ENCODE data around the gene SFI1. TPM values are rescaled to one million over a fixed set of nuclear protein-coding genes. Genes with fewer than 3 reads are reported as not detected.

SFI1 gene
- polyA plus RNA-seq, 3 donors, result 24.0 to 46.7 (median 26.7) TPM

- DNase-seq (ENCODE audit: extremely low read depth in 1 of 11, low read depth in 9 of 11, low spot score in 4 of 11), result no peak
These were observed 108.7 kb downstream of the SFI1 start for GRCh38 chr22:31604746-31605705.

- no peak for DNase-seq (ENCODE audit: extremely low read depth in 1 of 11, low read depth in 9 of 11, low spot score in 4 of 11)
These were observed 109.7 kb downstream of the SFI1 start for GRCh38 chr22:31605851-31606585.

GRCh38 chr22:31607696-31608095 is 111.4 kb downstream of the SFI1 start:
- no peak for DNase-seq (ENCODE audit: extremely low read depth in 1 of 11, low read depth in 9 of 11, low spot score in 4 of 11)

GRCh38 chr22:31609716-31610115 is 113.4 kb downstream of the SFI1 start:
- DNase-seq (ENCODE audit: extremely low read depth in 1 of 11, low read depth in 9 of 11, low spot score in 4 of 11), result no peak

GRCh38 chr22:31610611-31611010 is 114.3 kb downstream of the SFI1 start:
- no peak for DNase-seq (ENCODE audit: extremely low read depth in 1 of 11, low read depth in 9 of 11, low spot score in 4 of 11)

GRCh38 chr22:31611061-31611760 is 114.9 kb downstream of the SFI1 start:
- no peak for DNase-seq (ENCODE audit: extremely low read depth in 1 of 11, low read depth in 9 of 11, low spot score in 4 of 11)

- DNase-seq (ENCODE audit: extremely low read depth in 1 of 11, low read depth in 9 of 11, low spot score in 4 of 11), result no peak
These were observed 116.6 kb downstream of the SFI1 start for GRCh38 chr22:31612891-31613285.

- no peak for DNase-seq (ENCODE audit: extremely low read depth in 1 of 11, low read depth in 9 of 11, low spot score in 4 of 11)
These were observed 117.1 kb downstream of the SFI1 start for GRCh38 chr22:31613286-31613903.

GRCh38 chr22:31613904-31614296 is 117.6 kb downstream of the SFI1 start:
- no peak for DNase-seq (ENCODE audit: extremely low read depth in 1 of 11, low read depth in 9 of 11, low spot score in 4 of 11)

- DNase-seq (ENCODE audit: extremely low read depth in 1 of 11, low read depth in 9 of 11, low spot score in 4 of 11), result no peak
These were observed 118.6 kb downstream of the SFI1 start for GRCh38 chr22:31614781-31615490.

- no peak for DNase-seq (ENCODE audit: extremely low read depth in 1 of 11, low read depth in 9 of 11, low spot score in 4 of 11)
These were observed 119.1 kb downstream of the SFI1 start for GRCh38 chr22:31615491-31615860.

- no peak for DNase-seq (ENCODE audit: extremely low read depth in 1 of 11, low read depth in 9 of 11, low spot score in 4 of 11)
These were observed 119.6 kb downstream of the SFI1 start for GRCh38 chr22:31615940-31616314.

GRCh38 chr22:31616315-31616980 is 120.1 kb downstream of the SFI1 start:
- DNase-seq (ENCODE audit: extremely low read depth in 1 of 11, low read depth in 9 of 11, low spot score in 4 of 11), result no peak

GRCh38 chr22:31618057-31618456 is 121.7 kb downstream of the SFI1 start:
- DNase-seq (ENCODE audit: extremely low read depth in 1 of 11, low read depth in 9 of 11, low spot score in 4 of 11), result no peak

- DNase-seq (ENCODE audit: extremely low read depth in 1 of 11, low read depth in 9 of 11, low spot score in 4 of 11), result no peak
These were observed 122.3 kb downstream of the SFI1 start for GRCh38 chr22:31618471-31619176.

GRCh38 chr22:31619611-31620300 is 123.4 kb downstream of the SFI1 start:
- no peak for DNase-seq (ENCODE audit: extremely low read depth in 1 of 11, low read depth in 9 of 11, low spot score in 4 of 11)

Measured in renal cortex interstitium (tissue), 11 donors.